Measurements from ENCODE around the gene TFCP2L1.
A peak's percentile ranks its signal among the peaks of the same experiment; 100 is the strongest.
"Not testable (repeated sequence)": the region's sequence is repeated elsewhere in the genome, so short reads cannot be mapped to it uniquely, and the experiment has no call there.

Gene TFCP2L1, protein sequence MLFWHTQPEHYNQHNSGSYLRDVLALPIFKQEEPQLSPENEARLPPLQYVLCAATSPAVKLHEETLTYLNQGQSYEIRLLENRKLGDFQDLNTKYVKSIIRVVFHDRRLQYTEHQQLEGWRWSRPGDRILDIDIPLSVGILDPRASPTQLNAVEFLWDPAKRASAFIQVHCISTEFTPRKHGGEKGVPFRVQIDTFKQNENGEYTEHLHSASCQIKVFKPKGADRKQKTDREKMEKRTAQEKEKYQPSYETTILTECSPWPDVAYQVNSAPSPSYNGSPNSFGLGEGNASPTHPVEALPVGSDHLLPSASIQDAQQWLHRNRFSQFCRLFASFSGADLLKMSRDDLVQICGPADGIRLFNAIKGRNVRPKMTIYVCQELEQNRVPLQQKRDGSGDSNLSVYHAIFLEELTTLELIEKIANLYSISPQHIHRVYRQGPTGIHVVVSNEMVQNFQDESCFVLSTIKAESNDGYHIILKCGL

DNA sequence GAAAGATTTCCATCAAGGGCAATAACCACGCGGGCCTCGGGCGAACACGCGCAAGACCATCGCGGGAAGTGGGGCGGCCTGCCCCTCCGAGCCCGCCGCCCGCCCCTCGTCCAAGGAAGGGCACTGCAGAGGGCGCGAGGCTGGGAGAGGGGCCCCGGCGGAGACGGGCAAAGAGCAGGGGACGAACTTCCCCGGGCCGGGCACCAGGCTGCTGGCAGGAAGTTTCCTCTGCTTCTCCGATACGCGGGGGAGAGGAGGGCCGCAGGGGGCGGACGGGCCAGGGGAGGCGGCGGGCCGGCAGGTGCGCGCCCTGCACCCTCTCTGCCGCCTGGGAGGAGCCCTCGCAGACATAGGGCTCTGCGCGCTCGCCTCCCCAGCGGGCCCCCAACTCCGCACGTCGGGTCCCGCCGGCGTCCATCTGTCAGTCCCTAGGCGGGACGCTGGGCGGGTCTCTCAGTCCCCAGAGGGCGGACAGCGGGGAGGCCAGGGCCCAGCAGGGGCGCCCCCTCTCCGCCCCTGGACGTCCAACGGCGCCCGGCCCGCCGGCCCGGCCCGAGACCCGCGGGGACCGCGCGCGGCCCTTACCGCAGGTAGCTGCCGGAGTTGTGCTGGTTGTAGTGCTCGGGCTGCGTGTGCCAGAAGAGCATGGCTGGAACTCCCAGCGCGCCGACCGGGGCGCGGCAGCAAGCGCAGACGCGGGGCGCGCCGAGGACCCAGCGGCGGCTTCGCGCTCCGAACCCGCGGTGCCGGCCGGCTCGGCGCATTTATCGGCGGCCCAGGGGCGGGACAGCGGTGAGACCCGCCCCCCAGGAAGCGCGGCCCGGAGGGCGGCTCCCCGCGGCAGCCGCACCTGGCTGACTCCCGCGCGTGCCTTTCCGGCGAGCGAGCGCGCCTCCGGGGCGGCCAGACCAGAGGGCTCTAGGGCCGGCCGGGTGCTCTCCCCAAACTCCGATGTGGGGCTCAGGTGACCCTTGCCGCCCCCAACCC lies at the start of gene TFCP2L1:
Gene TFCP2L1 (minus strand): TSS at position 740 of the 987 bp plus-strand sequence. CDS start 93 bp downstream, at position 647.
- peak; percentile 37 for DNase-seq

DNA sequence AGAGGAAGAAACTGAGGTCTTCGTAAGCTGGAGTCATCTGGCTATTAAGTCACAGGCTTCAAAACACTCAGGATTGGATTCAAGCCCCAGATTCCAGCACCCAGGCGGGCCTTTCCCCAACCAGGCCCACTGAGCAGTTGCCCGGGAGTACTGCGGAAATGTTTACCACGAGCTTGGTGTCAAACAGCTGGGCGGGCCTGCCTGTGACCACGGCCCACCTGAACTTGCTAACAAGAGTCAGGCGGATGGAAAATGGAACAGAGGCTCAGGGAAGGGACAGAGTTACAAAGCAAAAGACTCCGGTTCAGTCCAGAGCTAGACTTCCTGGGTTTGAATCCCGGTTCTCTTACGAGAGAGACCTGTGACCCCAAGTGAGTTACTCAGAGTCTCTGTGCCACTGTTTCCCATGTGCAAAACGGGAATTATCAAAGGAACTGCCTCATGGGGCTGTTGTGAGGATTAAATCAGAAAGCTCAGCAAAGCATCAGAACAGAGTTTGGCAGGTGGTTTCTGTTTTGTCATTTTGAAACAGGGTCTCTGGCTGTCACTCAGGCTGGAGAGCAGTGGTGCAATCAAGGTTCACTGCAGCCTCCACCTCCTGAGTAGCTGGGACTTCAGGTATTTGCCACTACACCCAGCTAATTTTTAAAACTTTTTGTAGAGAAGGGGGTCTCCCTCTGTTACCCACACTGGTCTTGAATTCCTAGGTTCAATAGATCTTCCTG lies 49.0 kb upstream of the TFCP2L1 start:
- no peak for DNase-seq

DNA sequence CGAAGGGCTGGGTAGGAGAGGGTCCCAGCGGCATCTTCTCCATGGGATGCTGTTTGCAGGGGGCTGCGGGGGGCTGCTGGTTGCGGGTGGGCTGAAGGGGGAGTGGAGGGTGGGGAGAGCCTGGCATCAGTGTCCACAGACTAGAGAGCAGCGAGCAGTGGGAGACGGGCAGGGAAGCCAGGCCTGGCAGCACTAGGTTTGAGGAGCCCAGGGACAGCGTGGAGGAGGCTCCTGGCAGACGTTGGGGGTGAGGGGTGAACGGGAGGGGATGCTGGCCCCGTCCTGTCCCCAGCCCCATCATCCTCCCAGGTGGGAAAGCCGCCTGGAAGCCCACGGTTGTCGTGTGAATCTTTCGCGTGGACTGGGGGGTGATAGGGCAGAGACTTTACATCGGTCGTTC lies 48.2 kb upstream of the TFCP2L1 start:
- no peak for DNase-seq

DNA sequence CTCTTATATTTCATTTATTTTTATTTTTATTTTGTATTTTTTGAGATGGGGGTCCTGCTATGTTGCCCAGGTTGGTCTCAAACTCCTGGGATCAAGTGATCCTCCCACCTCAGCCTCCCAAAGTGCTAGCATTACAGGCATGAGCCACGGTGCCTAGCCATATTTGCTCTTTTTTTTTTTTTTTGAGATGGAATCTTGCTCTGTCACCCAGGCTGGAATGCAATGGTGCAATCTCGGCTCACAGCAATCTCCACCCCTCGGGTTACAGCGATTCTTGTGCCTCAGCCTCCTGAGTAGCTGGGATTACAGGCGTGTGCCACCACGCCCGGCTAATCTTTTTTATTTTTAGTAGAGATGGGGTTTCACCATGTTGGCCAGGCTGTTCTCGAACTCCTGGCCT lies 46.3 kb upstream of the TFCP2L1 start:
- DNase-seq, result not testable (repeated sequence)

DNA sequence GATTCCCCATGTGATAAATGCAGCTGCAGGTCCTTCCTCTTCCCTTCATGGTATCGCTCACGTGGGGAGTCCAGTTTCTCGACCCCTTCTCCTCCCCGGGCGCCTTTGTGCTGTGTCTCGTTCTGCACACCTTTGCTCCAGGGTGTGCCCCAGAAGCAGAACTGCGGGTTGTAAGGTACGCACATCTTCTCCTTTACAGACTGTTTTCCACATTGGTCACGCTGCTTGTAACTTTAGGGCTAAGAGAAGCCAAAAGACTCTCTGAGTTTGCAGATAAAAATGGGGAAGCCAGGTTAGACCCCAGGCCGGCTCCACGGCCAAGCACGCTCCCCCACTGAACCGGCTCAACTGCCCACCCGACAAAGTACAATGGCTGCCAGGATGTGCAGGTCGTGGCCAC lies 45.9 kb upstream of the TFCP2L1 start:
- no peak for DNase-seq

DNA sequence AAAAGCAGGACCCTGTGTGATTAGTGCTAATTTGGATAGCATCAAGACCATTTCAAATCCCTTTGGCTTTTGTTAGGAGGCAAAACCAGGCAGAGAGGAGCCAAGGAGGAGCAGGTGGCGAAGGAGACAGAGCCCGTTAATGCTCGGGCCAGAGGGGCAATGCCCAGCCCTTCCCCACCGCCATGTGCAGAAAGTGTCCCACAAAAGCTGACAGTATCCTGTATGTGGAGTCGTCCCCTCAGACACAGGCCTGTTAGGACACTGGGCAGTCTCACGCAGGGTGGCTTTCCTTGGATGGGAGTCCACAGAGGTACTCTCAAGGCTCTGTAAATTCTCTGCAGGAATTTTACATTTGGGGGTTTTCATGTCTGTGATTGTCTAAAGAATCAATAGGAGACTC lies 44.8 kb upstream of the TFCP2L1 start:
- no peak for DNase-seq

DNA sequence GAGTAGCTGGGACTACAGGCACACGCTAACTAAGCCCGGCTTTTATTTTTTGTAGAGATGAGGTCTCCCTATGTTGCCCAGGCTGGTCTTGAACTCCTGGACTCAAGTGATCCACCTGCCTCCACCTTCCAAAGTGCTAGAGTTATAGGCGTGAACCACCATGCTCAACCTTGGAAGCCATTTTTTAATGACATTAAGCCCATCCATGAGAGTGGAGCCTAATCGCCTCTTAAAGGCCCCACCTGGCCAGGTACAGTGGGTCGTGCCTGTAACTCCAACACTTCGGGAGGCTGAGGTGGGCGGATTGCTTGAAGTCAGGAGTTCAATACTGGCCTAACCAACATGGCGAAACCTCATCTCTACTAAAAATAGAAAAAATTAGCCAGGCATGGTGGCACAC lies 41.6 kb upstream of the TFCP2L1 start:
- no peak for DNase-seq

DNA sequence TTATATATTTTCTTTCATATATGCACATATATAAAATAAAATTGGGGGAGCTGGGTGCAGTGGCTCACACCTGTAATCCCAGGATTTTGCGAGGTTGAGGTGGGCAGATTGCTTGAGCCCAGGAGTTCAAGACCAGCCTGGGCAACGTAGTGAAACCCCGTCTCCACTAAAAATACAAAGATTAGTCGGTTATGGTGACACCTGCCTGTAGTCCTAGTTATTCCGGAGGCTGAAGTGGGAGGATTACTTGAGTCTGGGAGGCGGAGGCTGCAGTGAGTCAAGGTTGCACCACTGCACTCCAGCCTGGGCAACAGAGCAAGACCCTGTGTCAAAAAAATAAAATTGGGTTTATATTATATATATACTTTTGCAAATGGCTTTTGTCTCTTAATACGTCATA lies 39.6 kb upstream of the TFCP2L1 start:
- no peak for DNase-seq

DNA sequence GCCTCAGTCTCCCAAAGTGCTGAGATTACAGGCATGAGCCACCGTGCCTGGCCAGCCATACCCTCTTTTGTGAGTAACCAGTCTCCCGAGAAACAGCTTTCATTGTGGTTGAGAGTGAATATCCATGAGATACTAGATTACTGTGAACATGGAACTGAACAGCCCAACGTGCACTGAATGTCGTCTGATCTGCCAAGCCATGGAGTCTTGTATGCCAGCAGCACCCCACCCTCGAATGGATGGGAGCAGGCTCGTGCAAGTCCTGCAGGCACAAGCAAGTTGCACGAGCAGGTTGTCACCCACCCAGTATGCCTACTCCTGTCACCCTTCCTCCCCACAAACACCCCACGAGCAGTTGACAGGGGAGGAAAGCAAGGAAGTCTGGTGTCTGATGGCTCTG lies 36.5 kb upstream of the TFCP2L1 start:
- DNase-seq, result no peak

DNA sequence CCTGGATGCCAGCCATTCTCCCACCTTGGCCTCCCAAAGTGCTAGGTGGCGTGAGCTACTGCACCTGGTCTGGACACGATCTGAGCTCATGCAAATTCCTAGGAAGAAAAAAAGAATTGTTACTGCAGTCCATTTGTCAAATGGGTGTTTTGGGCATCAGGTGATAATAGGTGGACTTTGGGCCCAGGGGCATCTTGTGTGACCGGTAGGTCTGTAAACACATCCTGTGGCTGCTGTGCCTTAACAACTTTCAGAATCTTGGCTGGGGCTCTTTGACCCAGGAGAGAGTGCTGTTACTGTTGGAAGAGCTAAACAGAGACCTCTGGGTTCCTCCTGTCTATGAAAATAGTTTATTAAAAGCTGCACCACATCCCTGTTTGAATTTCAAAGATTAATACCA lies 34.9 kb upstream of the TFCP2L1 start:
- DNase-seq, result no peak

DNA sequence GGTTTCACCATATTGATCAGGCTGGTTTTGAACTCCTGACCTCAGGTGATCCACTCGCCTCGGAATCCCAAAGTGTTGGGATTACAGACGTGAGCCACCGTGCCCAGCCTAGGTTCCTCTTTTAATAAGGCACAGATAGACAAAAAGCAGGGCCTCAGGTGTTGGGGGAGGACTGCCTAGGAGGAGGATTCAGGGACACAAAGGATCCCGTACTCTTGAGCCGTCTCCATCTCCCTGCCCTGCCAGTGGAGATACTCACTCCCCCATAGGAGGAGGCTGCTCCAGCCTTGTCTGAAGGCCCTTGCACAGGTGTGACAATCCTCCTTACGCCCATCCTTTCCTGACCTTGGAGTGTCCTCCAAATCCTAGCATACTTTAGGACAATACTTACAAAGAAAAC lies 32.0 kb upstream of the TFCP2L1 start:
- no peak for DNase-seq

DNA sequence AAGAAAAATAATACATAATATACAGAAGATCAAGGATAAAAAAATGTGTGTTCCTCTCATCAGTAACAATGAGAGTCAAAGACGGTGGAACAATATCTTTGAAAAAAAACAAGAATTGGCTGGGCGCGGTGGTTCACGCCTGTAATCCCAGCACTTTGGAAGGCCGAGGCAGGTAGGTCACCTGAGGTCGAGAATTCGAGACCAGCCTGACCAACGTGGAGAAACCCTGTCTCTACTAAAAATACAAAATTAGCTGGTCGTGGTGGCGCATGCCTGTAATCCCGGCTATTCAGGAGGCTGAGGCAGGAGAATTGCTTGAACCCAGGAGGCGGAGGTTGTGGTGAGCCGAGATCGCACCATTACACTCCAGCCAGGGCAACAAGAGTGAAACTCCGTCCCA lies 28.7 kb upstream of the TFCP2L1 start:
- not testable (repeated sequence) for DNase-seq

DNA sequence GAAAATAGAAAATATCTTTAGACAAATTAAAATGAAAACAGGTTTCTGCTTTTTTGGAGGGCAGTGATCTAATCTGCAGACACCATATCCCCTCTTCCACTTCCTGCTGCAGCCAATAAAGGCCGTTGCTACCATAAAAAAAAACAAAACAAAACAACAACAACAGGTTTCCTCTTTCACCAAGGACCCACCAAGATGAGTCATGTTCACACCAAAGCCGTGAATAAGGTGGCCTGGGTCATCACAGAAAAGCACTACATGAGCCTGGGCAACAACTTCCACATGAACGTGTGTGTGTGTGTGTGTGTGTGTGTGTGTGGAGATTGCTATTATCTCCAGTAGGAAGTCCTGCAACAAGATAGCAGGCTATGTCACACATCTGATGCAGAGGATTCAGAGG lies 24.8 kb upstream of the TFCP2L1 start:
- no peak for DNase-seq

DNA sequence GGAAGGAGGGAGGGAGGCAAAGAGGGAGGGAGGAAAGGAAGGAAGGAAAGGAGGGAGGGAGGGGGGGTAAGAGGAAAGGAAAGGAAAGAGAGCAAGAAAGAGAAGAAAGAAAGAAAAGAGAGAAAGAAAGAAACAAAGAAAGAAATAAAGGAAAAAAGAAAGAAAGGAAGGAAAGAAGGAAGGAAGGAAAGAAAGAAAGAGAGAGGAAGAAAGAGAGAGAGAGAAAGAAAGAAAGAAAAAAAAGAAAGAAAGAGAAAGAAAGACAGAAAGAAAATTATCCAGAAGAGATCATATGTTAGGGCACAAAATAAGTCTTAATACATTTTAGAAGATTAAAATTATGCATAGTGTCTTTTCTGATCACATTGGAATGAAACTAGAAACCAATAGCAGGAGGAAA lies 24.3 kb upstream of the TFCP2L1 start:
- no peak for DNase-seq

DNA sequence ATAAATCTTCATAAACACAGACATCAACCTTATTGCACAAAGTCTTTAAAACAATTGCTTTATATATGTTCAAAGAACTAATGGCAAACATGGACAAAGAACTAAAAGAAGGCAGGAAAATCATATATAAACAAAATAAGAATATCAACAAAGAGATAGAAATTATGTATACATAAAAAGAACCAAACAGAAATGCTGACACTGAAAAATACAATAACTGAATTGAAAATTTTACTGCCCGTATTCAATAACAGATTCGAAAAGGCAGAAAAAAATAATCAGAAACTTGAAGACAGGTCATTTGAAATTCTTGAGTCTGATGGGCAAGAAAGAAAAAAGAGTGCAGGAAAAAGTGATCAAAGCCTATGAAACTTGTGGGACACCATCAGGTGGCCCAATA lies 22.0 kb upstream of the TFCP2L1 start:
- no peak for DNase-seq

DNA sequence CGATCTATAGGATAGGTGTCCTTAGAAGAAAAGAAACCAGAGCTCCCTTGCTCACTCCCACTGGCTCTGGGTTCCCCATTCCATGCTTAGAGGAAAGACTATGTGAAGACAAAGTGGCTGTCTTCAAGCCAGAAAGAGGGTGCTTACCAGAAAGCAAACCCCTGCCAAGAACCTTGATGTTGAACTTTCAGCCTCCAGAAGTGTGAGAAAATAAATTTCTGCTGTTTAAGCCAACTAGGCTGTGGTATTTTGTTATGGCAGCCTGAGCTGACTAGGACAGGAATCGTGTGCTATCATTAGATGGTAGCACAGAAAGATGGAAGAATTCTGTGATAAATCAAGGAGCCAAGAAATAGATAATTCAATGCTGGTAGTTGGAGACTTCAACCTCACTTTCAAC lies 19.9 kb upstream of the TFCP2L1 start:
- DNase-seq, result no peak

DNA sequence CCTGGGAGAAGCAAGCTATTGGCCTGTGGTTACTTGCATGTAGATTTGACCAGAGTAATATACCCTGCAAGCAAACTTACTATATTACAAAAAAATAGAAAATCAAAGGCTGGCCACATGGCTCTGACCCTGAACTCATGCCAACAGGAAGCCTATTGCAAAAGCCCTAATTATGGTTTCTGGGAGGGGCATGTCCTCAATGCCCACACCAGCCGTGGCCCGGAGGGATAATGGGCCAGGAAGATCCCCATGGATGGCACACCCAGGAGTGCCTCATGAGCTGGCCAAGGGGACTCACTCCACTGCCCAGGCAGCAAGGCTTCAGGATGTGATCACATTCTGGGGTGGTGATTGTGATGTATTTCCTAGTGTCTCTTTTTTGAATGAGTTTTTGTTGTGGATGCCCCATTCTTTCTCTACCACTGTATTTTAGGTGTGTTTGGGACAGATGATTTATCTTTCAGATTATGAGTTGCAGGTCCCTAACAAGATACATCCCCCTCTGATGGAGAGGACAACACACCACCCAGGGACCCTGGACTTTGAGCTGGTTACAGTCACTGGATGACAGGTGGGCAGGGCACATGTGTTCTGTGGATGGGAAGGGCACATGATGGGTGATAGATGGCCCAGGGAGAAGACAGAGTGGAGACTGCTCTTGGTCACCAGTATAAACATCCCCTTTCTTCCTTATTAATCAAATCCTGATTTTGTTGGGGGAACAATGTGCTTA lies 18.7 kb upstream of the TFCP2L1 start:
- no peak for DNase-seq

DNA sequence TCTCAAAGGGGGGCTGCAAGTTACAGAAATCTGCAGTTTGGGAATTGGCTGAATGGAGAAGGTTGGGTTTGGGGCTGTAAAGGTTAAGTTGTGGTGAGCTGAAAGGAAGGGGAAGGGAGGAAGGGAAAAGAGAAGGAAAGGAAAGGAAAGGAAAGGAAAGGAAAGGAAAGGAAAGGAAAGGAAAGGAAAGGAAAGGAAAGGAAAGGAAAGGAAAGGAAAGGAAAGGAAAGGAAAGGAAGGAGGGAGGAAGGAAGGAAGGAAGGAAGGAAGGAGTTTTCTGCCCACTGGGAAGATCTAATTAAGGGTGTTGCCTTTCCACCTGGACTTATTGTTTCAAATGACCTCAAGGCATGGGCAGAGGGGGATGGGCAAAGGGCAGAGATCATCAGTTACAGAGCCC lies 16.2 kb upstream of the TFCP2L1 start:
- DNase-seq, result not testable (repeated sequence)

DNA sequence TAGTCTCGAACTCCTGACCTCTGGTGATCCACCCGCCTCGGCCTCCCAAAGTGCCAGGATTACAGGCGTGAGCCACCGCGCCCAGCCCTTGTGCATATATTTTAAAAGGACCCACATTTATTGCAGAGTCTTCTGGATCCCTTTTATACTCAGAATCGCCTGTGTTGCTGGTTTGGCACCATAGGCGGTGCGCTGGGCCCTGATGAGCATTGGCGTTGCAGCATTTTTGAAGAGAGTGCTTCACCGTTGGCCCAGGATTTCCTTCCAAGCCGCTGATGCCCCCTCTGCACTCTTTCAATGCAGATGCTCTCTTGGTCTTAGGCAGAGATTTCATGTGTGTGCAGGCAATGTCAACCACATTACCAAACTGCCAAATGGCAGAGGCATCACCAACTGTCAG lies 13.5 kb upstream of the TFCP2L1 start:
- no peak for DNase-seq

DNA sequence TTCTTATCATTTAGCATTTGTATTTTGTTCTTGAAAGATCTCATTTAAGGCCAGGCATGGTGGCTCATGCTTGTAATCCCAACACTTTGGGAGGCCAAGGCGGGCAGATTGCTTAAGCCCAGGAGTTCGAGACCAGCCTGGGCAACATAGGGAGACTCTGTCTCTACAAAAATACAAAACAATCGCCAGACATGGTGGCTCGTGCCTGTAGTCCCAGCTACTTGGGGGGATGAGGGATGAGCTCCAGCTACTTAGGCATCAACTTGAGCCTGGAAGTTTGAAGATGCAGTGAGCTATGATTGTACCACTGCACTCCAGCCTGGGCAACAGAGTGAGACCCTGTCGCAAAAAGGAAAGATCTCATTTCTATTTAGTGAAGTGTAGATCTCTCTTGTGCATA lies 12.9 kb upstream of the TFCP2L1 start:
- DNase-seq, result not testable (repeated sequence)

DNA sequence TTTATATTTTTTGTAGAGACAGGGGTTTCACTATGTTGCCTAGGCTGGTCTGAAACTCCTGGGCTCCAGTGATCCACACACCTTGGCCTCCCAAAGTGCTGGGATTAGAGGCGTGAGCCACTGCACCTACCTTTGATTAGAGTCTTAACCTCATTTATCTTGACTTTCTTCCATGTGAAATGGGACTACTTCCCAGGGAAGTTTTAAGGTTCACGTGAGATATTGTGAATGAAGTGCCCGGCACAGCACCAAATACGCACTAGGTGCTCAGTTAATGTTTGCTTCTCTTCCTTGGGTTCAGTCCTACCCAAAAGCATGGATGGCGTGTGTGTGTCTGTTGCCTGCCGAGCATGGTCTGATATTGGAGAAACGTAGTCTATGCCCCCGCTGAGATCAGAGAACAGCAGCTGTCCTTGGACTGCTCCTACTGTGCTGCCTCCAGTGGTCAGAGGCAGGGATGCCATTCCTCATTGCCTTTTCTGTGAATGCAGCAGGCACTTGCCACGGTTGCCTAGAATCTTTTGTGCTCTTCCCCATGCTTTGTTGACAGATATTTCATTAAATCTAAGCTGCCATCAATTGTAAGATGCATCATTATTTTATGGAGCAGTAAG lies 12.3 kb upstream of the TFCP2L1 start:
- peak; percentile 50 for DNase-seq

Measured in NCI-H1092 treated with DMSO at 0.1 percent for 48 hours (cell line).